Measurements from ENCODE around the gene FADS1.

The FADS1 gene

DNA sequence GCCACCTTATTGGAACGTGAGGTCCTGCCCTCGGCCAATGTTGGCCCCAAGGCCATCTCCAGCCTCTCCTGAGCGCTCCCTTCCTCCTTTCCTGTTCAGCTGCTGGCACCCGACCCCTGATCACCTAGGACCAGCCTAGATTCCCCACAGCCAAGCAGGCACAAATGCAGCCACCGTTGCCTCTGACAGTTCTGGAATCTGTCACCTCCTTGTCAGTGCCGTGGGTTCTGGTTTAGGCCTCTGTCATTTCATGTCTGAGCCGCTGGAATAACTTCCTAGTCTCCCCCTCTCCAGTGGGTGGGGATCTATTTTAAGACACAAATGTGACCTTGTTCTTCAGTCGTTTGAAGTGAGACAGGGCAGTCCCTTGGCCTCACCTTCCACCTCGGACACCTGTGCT lies 44.8 kb upstream of the FADS1 start:
- in situ Hi-C loops (cut with HindIII; ENCODE audit: low sequenced_read_pairs): no loop called here
- no peak overlapping the region for H3K4me3 ChIP-seq (ENCODE audit: low read depth, low read length)
- TF ChIP-seq CTCF (IDR thresholded peaks at IDR 0.05; ENCODE audit: low read depth, low read length): no peak
- no peak for DNase-seq (ENCODE audit: low read depth, low spot score)

DNA sequence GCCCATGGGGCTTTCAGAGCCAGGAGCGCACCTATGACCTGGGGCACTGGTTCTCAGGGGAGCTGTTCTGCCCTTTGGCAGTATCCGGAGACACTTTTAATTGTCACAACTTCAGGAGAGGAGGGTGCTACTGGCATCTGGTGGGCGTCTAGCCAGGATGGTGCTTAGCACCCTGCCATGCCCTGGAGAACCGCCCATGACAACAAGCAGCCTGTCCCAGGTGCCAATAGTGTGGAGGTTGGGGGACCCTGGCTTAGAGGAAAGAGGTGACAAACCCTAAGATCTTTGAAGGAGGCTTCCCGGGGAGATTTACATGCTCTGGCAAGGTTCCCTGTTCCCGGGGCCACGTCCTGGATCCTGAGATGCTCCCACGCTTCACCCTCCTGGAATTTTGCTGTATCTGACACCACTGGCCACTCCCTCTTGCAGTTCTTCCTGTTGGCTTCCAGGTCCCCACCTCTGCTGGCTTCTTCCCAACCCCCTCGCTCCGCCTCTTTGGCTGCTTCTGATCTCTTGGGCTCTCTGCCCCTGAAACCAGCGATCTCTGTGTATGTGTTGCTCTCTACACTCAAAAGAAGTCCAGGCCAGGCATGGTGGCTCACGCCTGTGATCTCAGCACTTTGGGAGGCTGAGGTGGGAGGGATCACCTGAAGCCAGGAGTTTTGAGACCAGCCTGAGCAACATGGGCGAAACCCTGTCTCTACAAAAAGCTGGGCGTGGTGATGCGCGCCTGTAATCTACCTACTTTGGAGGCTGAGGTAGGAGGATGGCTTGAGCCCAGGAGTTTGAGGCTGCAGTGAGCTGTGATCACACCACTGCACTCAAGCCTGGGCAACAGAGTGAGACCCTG lies 43.5 kb upstream of the FADS1 start:
- no peak for TF ChIP-seq CTCF (IDR thresholded peaks at IDR 0.05; ENCODE audit: low read depth, low read length)
- in situ Hi-C loops (cut with HindIII; ENCODE audit: low sequenced_read_pairs): no loop called here
- H3K4me3 ChIP-seq (ENCODE audit: low read depth, low read length): no peak overlapping the region
- no peak for DNase-seq (ENCODE audit: low read depth, low spot score)

DNA sequence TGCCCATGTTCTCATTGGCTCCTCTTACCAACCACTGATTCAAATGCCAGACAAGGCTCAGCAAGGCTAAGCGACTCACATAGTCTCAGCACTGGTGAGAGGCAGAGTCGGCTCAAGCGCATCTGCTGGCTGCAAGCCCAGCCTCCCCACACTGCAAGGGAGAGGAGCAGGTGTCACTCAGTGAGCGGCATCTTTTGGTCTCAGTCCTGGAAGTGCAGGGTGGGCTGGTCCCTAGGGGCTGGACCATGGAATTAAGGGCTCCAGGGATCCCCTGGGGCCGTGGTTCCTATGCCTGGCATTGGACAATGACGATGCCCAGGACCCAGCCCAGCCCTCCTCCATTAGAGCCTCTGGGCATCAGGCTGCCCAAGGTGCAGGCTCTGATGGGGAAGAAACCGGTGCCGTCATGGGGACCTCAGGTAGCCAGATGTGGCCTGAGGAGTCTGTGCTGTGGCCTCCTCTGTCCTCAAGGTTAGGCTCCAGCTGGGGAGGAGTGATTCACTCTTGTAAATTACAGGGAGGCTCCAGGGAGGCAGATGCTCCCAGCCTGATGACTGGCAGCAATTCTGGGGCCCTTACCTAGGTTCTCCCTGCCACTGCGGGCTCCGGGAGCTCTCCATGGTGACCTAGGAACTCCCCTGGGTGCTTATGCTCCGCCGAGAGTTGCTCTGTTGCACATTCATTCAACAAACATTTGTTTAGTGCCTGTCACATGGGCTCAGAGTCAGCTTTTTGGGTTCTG lies 39.3 kb upstream of the FADS1 start:
- in situ Hi-C loops (cut with HindIII; ENCODE audit: low sequenced_read_pairs): no loop called here
- H3K4me3 ChIP-seq (ENCODE audit: low read depth, low read length): no peak overlapping the region

GRCh38 chr11:61854966-61855714 lies 38.3 kb upstream of the FADS1 start:
- in situ Hi-C loops (cut with HindIII; ENCODE audit: low sequenced_read_pairs): no loop called here
- TF ChIP-seq CTCF (IDR thresholded peaks at IDR 0.05; ENCODE audit: low read depth, low read length): no peak
- no peak overlapping the region for H3K4me3 ChIP-seq (ENCODE audit: low read depth, low read length)
- DNase-seq (ENCODE audit: low read depth, low spot score): no peak

More for the DNA sequence above, 39.3 kb upstream of the FADS1 start:
- TF ChIP-seq CTCF (IDR thresholded peaks at IDR 0.05; ENCODE audit: low read depth, low read length): no peak
- DNase-seq (ENCODE audit: low read depth, low spot score): no peak

- H3K4me3 ChIP-seq (ENCODE audit: low read depth, low read length): no peak overlapping the region
- DNase-seq (ENCODE audit: low read depth, low spot score): no peak
- in situ Hi-C loops (cut with HindIII; ENCODE audit: low sequenced_read_pairs): no loop called here
- no peak for TF ChIP-seq CTCF (IDR thresholded peaks at IDR 0.05; ENCODE audit: low read depth, low read length)
These were observed 37.5 kb upstream of the FADS1 start for GRCh38 chr11:61854206-61854895.

DNA sequence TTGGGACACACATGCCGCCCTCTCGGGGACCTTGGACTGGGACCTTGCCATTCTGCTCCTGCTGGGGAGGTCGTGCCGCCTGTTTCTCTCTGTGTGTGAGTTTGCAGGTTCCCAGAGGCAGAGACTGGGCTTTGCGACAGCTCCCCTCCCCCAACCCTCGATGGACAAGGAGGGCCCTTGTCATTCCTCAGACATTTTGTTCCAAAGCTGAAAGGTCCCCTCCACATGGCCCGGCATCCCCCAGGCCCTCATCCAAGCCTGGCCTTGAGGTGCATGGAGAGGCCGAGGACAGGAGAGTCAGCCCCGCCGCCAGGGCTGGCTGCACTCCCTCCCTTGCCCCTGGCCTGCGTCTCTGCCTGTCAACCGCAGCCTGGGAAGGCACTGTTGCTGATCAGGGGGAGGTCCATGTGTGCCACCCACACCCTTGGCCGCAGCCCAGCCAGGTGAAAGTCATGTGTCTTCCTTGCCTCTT lies 36.9 kb upstream of the FADS1 start:
- no peak for TF ChIP-seq CTCF (IDR thresholded peaks at IDR 0.05; ENCODE audit: low read depth, low read length)
- in situ Hi-C loops (cut with HindIII; ENCODE audit: low sequenced_read_pairs): no loop called here
- no peak overlapping the region for H3K4me3 ChIP-seq (ENCODE audit: low read depth, low read length)
- DNase-seq (ENCODE audit: low read depth, low spot score): no peak
